PC-9 (cell line): ENCODE measurements around the gene NR1I2.

Source experiments
- CTCF ChIP-seq: fragments of 200-600 bp; sonication (generic); conservative IDR thresholded peaks from 2 replicates; pipeline ENCODE4 v1.6.1; 2017; ENCODE audit warnings: mixed run types, antibody characterized with exemption, mild to moderate bottlenecking, moderate library complexity
- EZH2 ChIP-seq: fragments of 200-600 bp; sonication (generic); IDR thresholded peaks from 2 replicates; pipeline ENCODE4 v1.8.0; 2017; ENCODE audit warnings: antibody characterized with exemption, low read depth

- TF ChIP-seq CTCF (no peak), EZH2 (no peak)
Measured at GRCh38 chr3:119741657-119742590, 40.0 kb upstream of the NR1I2 start.
